Measurements from ENCODE around the gene SIL1.

GRCh38 chr5:139108063-139108824, 89.9 kb downstream of the SIL1 start:
- TF ChIP-seq EZH2 (IDR thresholded peaks at IDR 0.05; ENCODE audit: borderline replicate concordance, low read length) (no peak), CTCF (IDR thresholded peaks at IDR 0.05; ENCODE audit: low read length) (no peak)

All from OCI-LY1 (cell line).